COLO668 (cell line): ENCODE measurements around the gene TTC3.
A peak's percentile ranks its signal among the peaks of the same experiment; 100 is the strongest.

Experiments
- DNase-seq: peaks from one replicate; lab custom pipeline; 2025; ENCODE audit not compliant: unreplicated experiment; lab: John Stamatoyannopoulos, UW

TTC3 gene

GRCh38 chr21:37058261-37058660 lies 14.8 kb upstream of the TTC3 start:
- no peak for DNase-seq

GRCh38 chr21:37059181-37059580 lies 13.9 kb upstream of the TTC3 start:
- no peak for DNase-seq

GRCh38 chr21:37060296-37060695 lies 12.8 kb upstream of the TTC3 start:
- peak; percentile 92 for DNase-seq

- DNase-seq: no peak
These were observed 11.0 kb upstream of the TTC3 start for GRCh38 chr21:37061926-37062592.

- no peak for DNase-seq
These were observed 10.5 kb upstream of the TTC3 start for GRCh38 chr21:37062593-37062935.

- no peak for DNase-seq
These were observed 9.6 kb upstream of the TTC3 start for GRCh38 chr21:37063433-37063832.

- DNase-seq: no peak
These were observed 8.2 kb upstream of the TTC3 start for GRCh38 chr21:37064841-37065240.

GRCh38 chr21:37065561-37066177 lies 7.4 kb upstream of the TTC3 start:
- DNase-seq: no peak

GRCh38 chr21:37071561-37072273 lies 1.3 kb upstream of the TTC3 start:
- peak; percentile 58 for DNase-seq

- peak; percentile 89 for DNase-seq
These were observed 623 bp upstream of the TTC3 start for GRCh38 chr21:37072274-37072987.

- DNase-seq: peak; percentile 78
These were observed 553 bp downstream of the TTC3 start for GRCh38 chr21:37073417-37074196.

- DNase-seq: peak; percentile 64
These were observed 1.1 kb downstream of the TTC3 start for GRCh38 chr21:37074197-37074510.

GRCh38 chr21:37074546-37074945 lies 1.5 kb downstream of the TTC3 start:
- DNase-seq: no peak

- no peak for DNase-seq
These were observed 2.2 kb downstream of the TTC3 start for GRCh38 chr21:37075214-37075770.

- no peak for DNase-seq
These were observed 3.2 kb downstream of the TTC3 start for GRCh38 chr21:37076087-37076850.

GRCh38 chr21:37077403-37077802 lies 4.3 kb downstream of the TTC3 start:
- no peak for DNase-seq

- DNase-seq: no peak
These were observed 6.3 kb downstream of the TTC3 start for GRCh38 chr21:37079211-37079824.

GRCh38 chr21:37082375-37082774 lies 9.3 kb downstream of the TTC3 start:
- no peak for DNase-seq

GRCh38 chr21:37082856-37083528 lies 9.9 kb downstream of the TTC3 start:
- no peak for DNase-seq
